ENCODE data around the gene TFE3. TPM values are rescaled to one million over a fixed set of nuclear protein-coding genes. Genes with fewer than 3 reads are reported as not detected.

TFE3 gene
- total RNA-seq, 2 donors from 2014 or later, result 33.2 to 34.4 TPM

DNA sequence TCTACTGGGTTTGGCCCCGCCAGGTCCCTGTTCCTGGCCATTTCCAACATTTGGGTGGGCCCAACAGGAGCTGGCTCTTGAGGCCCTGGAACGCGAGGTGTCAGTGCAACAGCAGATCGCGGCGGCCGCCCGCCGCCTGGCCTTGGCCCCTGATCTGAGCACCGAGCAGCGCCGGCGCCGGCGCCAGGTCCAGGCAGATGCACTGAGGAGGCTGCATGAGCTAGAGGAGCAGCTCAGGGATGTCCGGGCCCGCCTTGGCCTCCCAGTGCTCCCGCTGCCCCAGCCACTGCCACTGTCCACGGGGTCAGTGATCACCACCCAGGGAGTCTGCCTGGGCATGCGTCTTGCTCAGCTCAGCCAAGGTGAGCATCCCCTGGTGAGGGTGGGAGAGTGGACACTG is 21.1 kb upstream of the TFE3 start:
- Mint-ChIP-seq H3K4me1 (no peaks in the 10 kb centered on the region), H3K27me3 (ENCODE audit: insufficient read depth) (no peaks in the 10 kb centered on the region), H3K9me3 (peaks cover 60% of the 10 kb centered on the region), H3K4me3 (no peak overlapping the region), H3K36me3 (ENCODE audit: low read depth) (peaks cover 13% of the 10 kb centered on the region), H3K27ac (no peak overlapping the region)
- Histone ChIP-seq H3K9ac (ENCODE audit: extremely low read depth, low read length, poor library complexity, severe bottlenecking) (no peak overlapping the region), H3K4me1 (ENCODE audit: control insufficient read depth, insufficient read depth, low read length) (no peaks in the 10 kb centered on the region), H3K9me3 (ENCODE audit: control insufficient read depth, low read length) (no peaks in the 10 kb centered on the region), H3K27ac (ENCODE audit: low read depth, low read length) (no peak overlapping the region), H3K36me3 (ENCODE audit: control insufficient read depth, insufficient read depth, low read length) (no peaks in the 10 kb centered on the region), H3K27me3 (ENCODE audit: control insufficient read depth, insufficient read depth, low read length, poor library complexity, severe bottlenecking) (no peaks in the 10 kb centered on the region), H3K4me3 (ENCODE audit: low read length) (no peak overlapping the region)
- WGBS, 2 experiments (ENCODE audit: insufficient coverage in 1 of 2, insufficient read length in 1 of 2), result 96 to 100% methylated on average over 3 to 20 of the region's 20 CpGs
- no peak for DNase-seq
- TF ChIP-seq, protein P1, sequence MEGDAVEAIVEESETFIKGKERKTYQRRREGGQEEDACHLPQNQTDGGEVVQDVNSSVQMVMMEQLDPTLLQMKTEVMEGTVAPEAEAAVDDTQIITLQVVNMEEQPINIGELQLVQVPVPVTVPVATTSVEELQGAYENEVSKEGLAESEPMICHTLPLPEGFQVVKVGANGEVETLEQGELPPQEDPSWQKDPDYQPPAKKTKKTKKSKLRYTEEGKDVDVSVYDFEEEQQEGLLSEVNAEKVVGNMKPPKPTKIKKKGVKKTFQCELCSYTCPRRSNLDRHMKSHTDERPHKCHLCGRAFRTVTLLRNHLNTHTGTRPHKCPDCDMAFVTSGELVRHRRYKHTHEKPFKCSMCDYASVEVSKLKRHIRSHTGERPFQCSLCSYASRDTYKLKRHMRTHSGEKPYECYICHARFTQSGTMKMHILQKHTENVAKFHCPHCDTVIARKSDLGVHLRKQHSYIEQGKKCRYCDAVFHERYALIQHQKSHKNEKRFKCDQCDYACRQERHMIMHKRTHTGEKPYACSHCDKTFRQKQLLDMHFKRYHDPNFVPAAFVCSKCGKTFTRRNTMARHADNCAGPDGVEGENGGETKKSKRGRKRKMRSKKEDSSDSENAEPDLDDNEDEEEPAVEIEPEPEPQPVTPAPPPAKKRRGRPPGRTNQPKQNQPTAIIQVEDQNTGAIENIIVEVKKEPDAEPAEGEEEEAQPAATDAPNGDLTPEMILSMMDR (conservative IDR thresholded peaks at IDR 0.05), result no peak

DNA sequence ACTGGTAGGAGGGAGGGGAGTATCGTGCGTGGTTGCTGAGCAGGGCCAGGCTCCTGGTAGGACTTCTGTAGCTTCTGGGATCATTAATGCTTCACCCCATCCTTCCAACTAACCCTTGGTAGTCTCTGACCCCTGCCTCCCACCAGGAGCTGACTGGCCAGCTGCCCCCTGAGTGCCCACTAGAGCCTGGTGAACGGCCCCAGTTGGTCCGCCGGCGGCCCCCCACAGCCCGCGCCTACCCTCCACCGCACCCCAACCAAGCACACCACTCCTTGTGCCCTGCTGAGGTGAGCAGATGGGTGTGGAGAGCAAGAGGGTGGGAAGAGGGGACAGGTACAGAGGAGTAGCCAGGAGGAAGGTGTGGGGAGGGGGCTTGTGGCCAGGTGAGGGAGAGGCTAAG is 20.6 kb upstream of the TFE3 start:
- Mint-ChIP-seq H3K4me3 (no peak overlapping the region), H3K36me3 (ENCODE audit: low read depth) (peaks cover 13% of the 10 kb centered on the region), H3K4me1 (no peaks in the 10 kb centered on the region), H3K9me3 (peaks cover 60% of the 10 kb centered on the region), H3K27ac (no peak overlapping the region), H3K27me3 (ENCODE audit: insufficient read depth) (no peaks in the 10 kb centered on the region)
- TF ChIP-seq, protein P1 (conservative IDR thresholded peaks at IDR 0.05), result no peak
- no peak for DNase-seq
- WGBS, 2 experiments (ENCODE audit: insufficient coverage in 1 of 2, insufficient read length in 1 of 2), result 96% methylated on average over 4 of the region's 9 CpGs; no CpG with 5 or more reads in 1 of the 2 experiments
- Histone ChIP-seq H3K27me3 (ENCODE audit: control insufficient read depth, insufficient read depth, low read length, poor library complexity, severe bottlenecking) (no peaks in the 10 kb centered on the region), H3K9ac (ENCODE audit: extremely low read depth, low read length, poor library complexity, severe bottlenecking) (no peak overlapping the region), H3K4me1 (ENCODE audit: control insufficient read depth, insufficient read depth, low read length) (no peaks in the 10 kb centered on the region), H3K9me3 (ENCODE audit: control insufficient read depth, low read length) (no peaks in the 10 kb centered on the region), H3K27ac (ENCODE audit: low read depth, low read length) (no peak overlapping the region), H3K36me3 (ENCODE audit: control insufficient read depth, insufficient read depth, low read length) (no peaks in the 10 kb centered on the region), H3K4me3 (ENCODE audit: low read length) (no peak overlapping the region)

DNA sequence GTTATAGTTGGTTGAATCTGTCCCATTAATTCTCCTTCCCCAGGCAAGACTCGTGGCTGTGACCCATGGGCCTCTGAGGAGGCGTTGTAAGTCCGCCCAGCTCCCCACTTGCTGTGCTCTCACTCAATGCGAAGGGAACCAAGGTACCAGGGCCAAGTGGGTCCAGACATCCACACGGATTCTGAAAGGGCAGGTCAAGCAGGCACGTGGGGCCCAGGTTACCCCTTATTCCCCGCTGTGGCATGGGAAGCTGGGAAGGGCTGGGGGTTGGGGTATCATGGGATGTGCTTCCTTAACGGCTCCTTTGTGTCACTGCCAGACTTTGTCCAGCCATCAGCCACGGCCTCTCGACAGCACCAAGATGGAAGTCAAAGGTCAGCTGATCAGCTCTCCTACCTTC is 18.8 kb upstream of the TFE3 start:
- H3K36me3 Mint-ChIP-seq (ENCODE audit: low read depth), result peaks cover 13% of the 10 kb centered on the region
- Histone ChIP-seq H3K4me1 (ENCODE audit: control insufficient read depth, insufficient read depth, low read length) (no peaks in the 10 kb centered on the region), H3K27ac (ENCODE audit: low read depth, low read length) (no peak overlapping the region), H3K9ac (ENCODE audit: extremely low read depth, low read length, poor library complexity, severe bottlenecking) (no peak overlapping the region), H3K36me3 (ENCODE audit: control insufficient read depth, insufficient read depth, low read length) (no peaks in the 10 kb centered on the region), H3K4me3 (ENCODE audit: low read length) (no peak overlapping the region), H3K9me3 (ENCODE audit: control insufficient read depth, low read length) (no peaks in the 10 kb centered on the region), H3K27me3 (ENCODE audit: control insufficient read depth, insufficient read depth, low read length, poor library complexity, severe bottlenecking) (no peaks in the 10 kb centered on the region)
- no peak overlapping the region for H3K4me3 Mint-ChIP-seq
- peaks cover 64% of the 10 kb centered on the region for H3K9me3 Mint-ChIP-seq
- no peaks in the 10 kb centered on the region for H3K4me1 Mint-ChIP-seq
- no peak overlapping the region for H3K27ac Mint-ChIP-seq
- 60 to 91% methylated on average over 1 to 9 of the region's 10 CpGs for WGBS, 2 experiments (ENCODE audit: insufficient coverage in 1 of 2, insufficient read length in 1 of 2)
- no peaks in the 10 kb centered on the region for H3K27me3 Mint-ChIP-seq (ENCODE audit: insufficient read depth)
- no peak for DNase-seq
- TF ChIP-seq, protein P1 (conservative IDR thresholded peaks at IDR 0.05), result no peak
